GM12891 (cell line): ENCODE measurements around the gene EPB41L2.

ENCODE experiments used
- DNase-seq: peaks from one replicate; pipeline ENCODE4 v3.0.0; 2011; ENCODE audit warnings: low spot score; ENCODE audit not compliant: insufficient read length
- FAIRE-seq: peaks from 2 replicates; lab custom pipeline; 2011; peaks lifted over from hg19 to GRCh38; lab: Jason Lieb, UNC
- PAX5 ChIP-seq: IDR thresholded peaks from 2 replicates; pipeline ENCODE4 v1.6.1; 2011; ENCODE audit warnings: low read length, moderate library complexity, mild to moderate bottlenecking; ENCODE audit not compliant: insufficient read depth, severe bottlenecking
- POLR2A ChIP-seq: IDR thresholded peaks from 2 replicates; pipeline ENCODE4 v1.6.1; 2011; ENCODE audit warnings: low read depth, low read length, control low read depth
- POLR2AphosphoS5 ChIP-seq: IDR thresholded peaks from 2 replicates; pipeline ENCODE4 v1.6.1; 2011; ENCODE audit warnings: low read depth, low read length, control low read depth
- POU2F2 ChIP-seq: IDR thresholded peaks from 2 replicates; pipeline ENCODE4 v1.6.1; 2011; ENCODE audit warnings: low read depth, mild to moderate bottlenecking, control low read depth, low read length, moderate library complexity
- SPI1 ChIP-seq: IDR thresholded peaks from 2 replicates; pipeline ENCODE4 v1.6.1; 2011; ENCODE audit warnings: low read depth, low read length, control low read depth
- TAF1 ChIP-seq: IDR thresholded peaks from 2 replicates; pipeline ENCODE4 v1.6.1; 2011; ENCODE audit warnings: low read depth, low read length, control low read depth

EPB41L2 gene

DNA sequence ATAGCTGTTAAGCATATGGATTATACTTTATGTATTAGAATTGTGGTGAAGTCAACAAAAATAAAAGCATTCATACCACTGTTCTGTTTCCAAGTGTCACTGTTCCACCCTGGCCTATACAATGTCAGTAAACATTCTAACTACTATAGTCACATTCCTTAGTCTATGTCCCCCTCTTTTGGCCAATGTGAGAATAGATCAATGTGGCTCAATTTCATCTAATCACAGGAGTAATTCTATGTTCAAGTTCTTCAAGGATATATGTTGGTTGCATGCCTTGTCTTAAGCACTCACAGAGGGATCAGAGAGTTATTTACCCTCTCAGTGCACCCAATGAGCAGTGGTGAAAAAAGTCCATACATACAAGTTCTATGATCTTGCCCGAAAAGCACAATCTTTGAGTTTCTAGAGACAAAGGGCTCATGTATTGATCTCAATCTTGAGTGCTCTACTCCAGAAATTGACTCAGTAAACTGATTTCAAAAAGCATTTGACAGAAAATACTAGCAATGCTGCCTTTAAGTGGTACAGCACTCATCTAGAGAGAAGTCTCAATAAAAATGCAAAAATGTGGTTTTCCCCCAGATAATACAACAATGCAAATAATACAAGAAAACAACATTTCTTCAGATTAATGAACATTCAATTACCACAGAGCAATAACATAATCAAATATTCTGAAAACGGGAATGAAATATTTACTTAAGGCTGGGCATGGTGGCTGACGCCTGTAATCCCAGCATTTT is 219.3 kb downstream of the EPB41L2 start:
- TF ChIP-seq POU2F2, result no peak
- no peak for TF ChIP-seq TAF1
- no peak for TF ChIP-seq SPI1
- TF ChIP-seq POLR2AphosphoS5, result no peak
- no peak for TF ChIP-seq PAX5
- no peak for TF ChIP-seq POLR2A
- DNase-seq, result no peak
- peak; percentile 76 for FAIRE-seq

DNA sequence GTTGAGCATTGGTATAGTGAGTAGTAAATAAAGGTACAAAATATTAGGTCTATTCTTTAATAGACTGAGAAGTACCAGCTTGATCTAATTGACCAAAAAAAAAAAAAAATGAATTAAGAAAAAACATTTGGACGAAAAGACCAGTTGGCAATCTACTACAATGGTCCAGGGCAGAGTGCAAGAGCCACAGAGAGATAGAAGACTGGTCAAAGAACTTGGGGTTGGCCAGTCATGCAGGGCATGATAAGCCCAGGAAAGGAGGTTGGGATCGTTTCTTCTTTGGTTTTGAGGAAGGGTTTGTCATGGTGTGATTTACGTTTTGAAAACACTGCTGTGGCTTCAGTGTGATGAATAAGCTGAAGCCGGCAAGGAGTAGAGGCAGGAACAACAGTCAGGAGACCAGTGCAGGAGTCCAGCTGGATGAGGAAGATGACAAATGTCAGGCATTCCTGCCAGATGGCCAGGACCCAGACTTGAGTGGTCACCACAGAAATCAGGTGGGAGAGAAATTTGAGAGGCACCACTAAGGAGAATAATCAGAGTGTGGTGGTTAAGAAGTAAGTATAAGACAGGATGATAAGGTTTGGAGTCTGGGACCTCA is 221.8 kb downstream of the EPB41L2 start:
- TF ChIP-seq POLR2A, result no peak
- TF ChIP-seq TAF1, result no peak
- TF ChIP-seq POU2F2, result no peak
- no peak for TF ChIP-seq PAX5
- no peak for TF ChIP-seq SPI1
- TF ChIP-seq POLR2AphosphoS5, result no peak
- DNase-seq, result no peak
- no peak for FAIRE-seq

DNA sequence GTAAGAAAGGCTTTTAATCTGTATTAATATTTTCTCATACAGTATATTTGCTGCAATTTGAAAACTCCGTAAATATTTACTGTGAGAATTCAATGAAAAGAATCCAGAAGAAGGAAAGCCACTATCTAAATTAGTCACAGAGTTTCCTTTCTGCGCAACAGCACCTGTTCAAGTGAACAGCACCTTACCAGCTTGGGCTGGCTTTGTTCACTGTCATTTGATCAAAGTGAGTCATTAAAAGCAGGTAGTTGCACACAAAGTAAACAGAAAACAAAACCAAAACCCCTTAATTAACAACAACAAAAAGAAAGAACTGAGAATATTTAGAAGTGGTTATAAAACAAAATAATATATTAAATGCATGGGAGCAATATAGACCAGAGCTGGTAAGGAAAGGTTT is 223.0 kb downstream of the EPB41L2 start:
- FAIRE-seq (no peak), DNase-seq (no peak)
- TF ChIP-seq POLR2AphosphoS5 (no peak), POLR2A (no peak), SPI1 (no peak), TAF1 (no peak), PAX5 (no peak), POU2F2 (no peak)

DNA sequence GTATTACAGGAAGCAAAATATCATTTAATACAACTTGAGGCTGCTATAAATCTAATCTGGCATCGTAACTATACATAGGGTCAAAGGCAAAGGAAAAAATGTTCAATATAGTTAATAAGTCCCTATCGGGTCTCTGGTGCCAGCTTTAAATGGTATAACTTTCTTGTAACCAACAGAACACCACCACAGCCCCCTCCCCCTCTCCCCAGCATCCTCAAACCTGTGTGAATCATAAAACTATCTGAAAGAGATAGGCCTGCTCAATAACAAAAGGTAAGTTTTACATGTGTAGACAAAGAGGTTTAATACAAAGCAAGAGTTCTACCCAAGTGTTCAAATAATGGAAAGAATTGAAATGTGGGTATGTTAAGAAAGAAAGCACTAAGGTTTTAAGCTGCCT is 223.7 kb downstream of the EPB41L2 start:
- FAIRE-seq (no peak), DNase-seq (no peak)
- TF ChIP-seq POU2F2, result no peak
- no peak for TF ChIP-seq SPI1
- no peak for TF ChIP-seq PAX5
- no peak for TF ChIP-seq POLR2AphosphoS5
- TF ChIP-seq POLR2A, result no peak
- TF ChIP-seq TAF1, result no peak

DNA sequence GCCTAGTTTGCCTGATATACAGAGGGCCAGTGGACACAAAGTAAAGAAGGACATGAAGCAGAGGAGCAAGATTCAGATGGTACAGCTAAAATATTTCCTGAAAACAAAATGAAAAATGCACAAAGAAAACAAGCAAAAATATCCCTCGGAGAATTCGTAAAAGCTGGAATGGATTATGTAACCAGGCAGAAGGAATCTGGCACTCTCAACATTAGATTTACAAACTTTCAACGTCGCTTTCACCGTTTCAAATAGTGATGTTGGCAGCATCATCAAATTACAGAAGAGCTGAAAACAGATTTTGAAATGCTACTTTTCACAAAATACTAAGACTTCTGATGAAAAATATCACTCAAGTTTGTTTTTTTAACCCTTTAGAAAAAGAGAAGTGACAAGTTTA is 224.1 kb downstream of the EPB41L2 start:
- TF ChIP-seq SPI1 (no peak), PAX5 (no peak), POLR2AphosphoS5 (no peak), POLR2A (no peak), POU2F2 (no peak), TAF1 (no peak)
- DNase-seq, result no peak
- no peak for FAIRE-seq

DNA sequence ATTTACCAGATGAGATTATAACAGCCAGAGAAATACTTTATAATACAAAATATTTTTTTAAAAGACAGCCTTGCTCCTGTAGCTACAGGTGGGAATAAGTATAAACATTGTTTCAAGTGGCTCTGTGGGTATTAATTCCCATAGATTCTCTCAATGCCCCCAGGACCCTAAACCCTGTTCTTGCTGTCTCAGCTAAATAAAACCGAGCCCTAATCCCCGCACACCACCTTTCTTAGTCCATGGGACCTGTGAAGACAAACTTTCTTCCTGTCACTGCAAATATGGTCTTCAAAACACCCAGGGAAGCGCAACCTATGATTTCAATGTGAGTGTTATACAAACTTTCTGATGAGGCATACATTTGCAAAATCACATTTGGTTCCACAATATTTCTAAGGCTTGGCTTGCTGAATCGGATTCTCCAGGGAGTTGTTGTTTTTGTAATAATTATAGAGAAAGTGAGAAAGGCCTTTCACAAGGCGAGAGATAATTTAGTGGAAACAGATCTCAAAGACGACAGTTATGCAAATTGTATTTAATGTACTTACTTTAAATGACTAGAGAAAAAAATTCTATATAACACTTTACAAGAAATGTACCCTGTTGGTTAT is 224.7 kb downstream of the EPB41L2 start:
- FAIRE-seq, result no peak

DNA sequence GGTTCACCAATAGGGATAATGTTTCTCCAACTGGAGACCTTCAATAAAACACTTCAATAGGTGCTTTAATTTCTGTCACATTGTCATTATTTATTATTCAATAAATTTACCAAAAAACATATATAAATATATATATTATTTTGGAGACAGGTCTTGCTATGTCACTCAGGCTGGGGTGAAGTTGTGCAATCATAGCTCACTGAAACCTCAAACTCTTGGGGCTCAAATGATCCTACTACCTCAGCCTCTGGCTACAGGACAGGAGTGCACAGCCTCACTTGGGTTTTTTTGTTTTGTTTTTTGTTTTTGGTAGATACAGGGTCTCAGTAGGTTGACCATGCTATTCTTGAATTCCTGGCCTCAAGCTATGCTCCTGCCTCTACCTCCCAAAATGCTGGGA is 226.0 kb downstream of the EPB41L2 start:
- FAIRE-seq, result no peak
- TF ChIP-seq SPI1 (no peak), POU2F2 (no peak), POLR2A (no peak), TAF1 (no peak), PAX5 (no peak), POLR2AphosphoS5 (no peak)
- DNase-seq, result no peak

More for the DNA sequence above, 224.7 kb downstream of the EPB41L2 start:
- no peak for DNase-seq
- no peak for TF ChIP-seq POLR2AphosphoS5
- no peak for TF ChIP-seq POLR2A
- TF ChIP-seq POU2F2, result no peak
- TF ChIP-seq TAF1, result no peak
- TF ChIP-seq PAX5, result no peak

GRCh38 chr6:130836055-130836640 is 226.9 kb downstream of the EPB41L2 start:
- DNase-seq (no peak), FAIRE-seq (no peak)
- TF ChIP-seq POU2F2 (no peak), PAX5 (no peak), SPI1 (no peak), TAF1 (no peak), POLR2AphosphoS5 (no peak), POLR2A (no peak)
